SU-DHL-6 (cell line): ENCODE measurements around the gene COL5A1.

Experiments used
- H2AFZ ChIP-seq: fragments of 200-600 bp; sonication (generic); 2 replicates; pipeline ENCODE4 v1.6.1; 2014; ENCODE audit warnings: low read depth, mild to moderate bottlenecking, moderate library complexity, mixed read lengths, antibody characterized with exemption, low read length; ENCODE audit not compliant: severe bottlenecking
- H3F3A ChIP-seq: fragments of 200-600 bp; shearing (Covaris generic); 2 replicates; pipeline ENCODE4 v1.6.0; 2016; ENCODE audit warnings: antibody characterized with exemption, mild to moderate bottlenecking; ENCODE audit not compliant: insufficient read depth
- H3K27ac ChIP-seq: fragments of 200-600 bp; sonication (generic); 2 replicates; pipeline ENCODE4 v1.5.1; 2016; ENCODE audit warnings: low read depth, mild to moderate bottlenecking, low read length, moderate library complexity, mixed read lengths
- H3K27me3 ChIP-seq: fragments of 200-600 bp; sonication (generic), shearing (Covaris generic); 2 replicates; pipeline ENCODE4 v1.6.0; 2014; ENCODE audit warnings: mild to moderate bottlenecking, low read length
- H3K36me3 ChIP-seq: fragments of 200-600 bp; sonication (generic); 2 replicates; pipeline ENCODE4 v1.6.1; 2014; ENCODE audit warnings: mild to moderate bottlenecking, low read length, mixed read lengths
- H3K4me2 ChIP-seq: fragments of 300-600, 200-600 bp; shearing (Covaris generic), sonication (generic); 2 replicates; pipeline ENCODE4 v1.6.0; 2014; ENCODE audit warnings: low read length, low read depth, mild to moderate bottlenecking; ENCODE audit not compliant: poor library complexity, severe bottlenecking
- H3K4me3 ChIP-seq: fragments of 200-600 bp; sonication (generic); 2 replicates; pipeline ENCODE4 v1.5.1; 2014; ENCODE audit warnings: antibody characterized with exemption, low read length, mild to moderate bottlenecking, mixed read lengths; ENCODE audit not compliant: insufficient read depth, poor library complexity, severe bottlenecking
- H3K79me2 ChIP-seq: fragments of 200-600 bp; sonication (generic); 2 replicates; pipeline ENCODE4 v1.6.1; 2014; ENCODE audit warnings: mild to moderate bottlenecking, low read length, moderate library complexity; ENCODE audit not compliant: insufficient read depth
- H3K9ac ChIP-seq: fragments of 200-600 bp; sonication (generic); 2 replicates; pipeline ENCODE4 v1.7.0; 2014; ENCODE audit warnings: mild to moderate bottlenecking, low read length
- H3K9me2 ChIP-seq: fragments of 200-600 bp; sonication (generic); replicated peaks from 2 replicates; pipeline ENCODE4 v1.6.1; 2014; ENCODE audit warnings: low read length; ENCODE audit not compliant: insufficient read depth
- H3K9me3 ChIP-seq: fragments of 200-600 bp; sonication (generic); 2 replicates; pipeline ENCODE4 v1.6.1; 2014; ENCODE audit warnings: low read length, mixed read lengths; ENCODE audit not compliant: insufficient read depth
- H4K20me1 ChIP-seq: fragments of 200-600 bp; sonication (generic); 2 replicates; pipeline ENCODE4 v1.6.1; 2014; ENCODE audit warnings: low read depth, mild to moderate bottlenecking, antibody characterized with exemption, low read length, moderate library complexity, mixed read lengths
- CTCF ChIP-seq: fragments of 200-600 bp; sonication (generic); IDR thresholded peaks from one replicate; pipeline ENCODE4 v1.5.1; 2017; ENCODE audit warnings: antibody characterized with exemption, mild to moderate bottlenecking, low read length, moderate library complexity; ENCODE audit not compliant: insufficient read depth, poor library complexity, severe bottlenecking
- EZH2phosphoT487 ChIP-seq: fragments of 200-600 bp; sonication (generic), shearing (Covaris generic); conservative IDR thresholded peaks from 2 replicates; pipeline ENCODE4 v1.6.1; 2018; ENCODE audit warnings: mild to moderate bottlenecking, antibody characterized with exemption, low read length, moderate library complexity, mixed read lengths

The COL5A1 gene

DNA sequence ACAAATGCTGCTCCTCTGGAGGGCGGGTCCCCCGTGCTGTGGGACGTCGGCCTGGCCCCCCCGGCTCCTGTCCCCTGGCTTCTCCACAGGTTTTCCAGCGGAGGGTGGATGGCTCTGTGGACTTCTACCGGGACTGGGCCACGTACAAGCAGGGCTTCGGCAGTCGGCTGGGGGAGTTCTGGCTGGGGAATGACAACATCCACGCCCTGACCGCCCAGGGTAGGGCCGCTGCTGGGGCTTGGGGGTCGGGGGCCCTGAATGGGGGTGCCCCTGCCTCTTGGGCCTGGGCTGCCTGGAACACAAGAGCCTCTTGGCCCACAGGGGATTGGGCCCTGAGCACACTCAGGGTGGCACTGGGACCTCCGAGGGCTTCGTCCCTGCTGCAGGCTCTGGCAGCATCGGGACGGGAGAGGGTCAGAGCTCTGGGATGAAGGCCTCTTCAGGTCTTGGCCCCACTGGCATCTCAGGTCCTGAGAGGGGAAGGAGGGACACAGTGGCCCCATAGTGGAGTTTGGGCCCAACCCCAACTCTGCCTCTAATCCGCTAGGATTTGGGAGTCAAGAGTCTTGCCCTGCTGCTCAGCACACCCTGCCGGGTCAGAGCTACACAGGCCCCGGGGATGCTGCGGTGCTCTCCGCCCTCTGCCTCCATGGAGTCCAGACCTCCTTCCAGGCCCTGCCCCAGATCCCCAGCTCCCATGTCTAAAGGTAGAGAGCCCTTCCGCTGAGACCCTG lies 244.2 kb downstream of the COL5A1 start:
- Histone ChIP-seq H2AFZ (no peak overlapping the region), H3K4me3 (no peak overlapping the region), H3K27ac (no peak overlapping the region), H3F3A (peaks cover 12% of the 10 kb centered on the region), H3K9ac (no peak overlapping the region), H3K36me3 (no peaks in the 10 kb centered on the region), H3K9me3 (no peaks in the 10 kb centered on the region), H3K9me2 (no peaks in the 10 kb centered on the region), H3K79me2 (no peaks in the 10 kb centered on the region), H3K27me3 (no peaks in the 10 kb centered on the region), H4K20me1 (no peaks in the 10 kb centered on the region), H3K4me2 (no peak overlapping the region)
- TF ChIP-seq CTCF: no peak
- TF ChIP-seq EZH2phosphoT487: no peak

- Histone ChIP-seq H3K27ac (no peak overlapping the region), H3K4me2 (no peak overlapping the region), H3K9me3 (no peaks in the 10 kb centered on the region), H3K9me2 (no peaks in the 10 kb centered on the region), H3K27me3 (no peaks in the 10 kb centered on the region), H2AFZ (no peak overlapping the region), H4K20me1 (no peaks in the 10 kb centered on the region), H3K9ac (no peak overlapping the region), H3K4me3 (no peak overlapping the region), H3F3A (peaks cover 12% of the 10 kb centered on the region), H3K36me3 (no peaks in the 10 kb centered on the region), H3K79me2 (no peaks in the 10 kb centered on the region)
- TF ChIP-seq CTCF (no peak), EZH2phosphoT487 (no peak)
These were observed 244.9 kb downstream of the COL5A1 start for GRCh38 chr9:134886413-134886913.

GRCh38 chr9:134887219-134887618 lies 245.6 kb downstream of the COL5A1 start:
- no peaks in the 10 kb centered on the region for H3K27me3 ChIP-seq
- H3K79me2 ChIP-seq: no peaks in the 10 kb centered on the region
- TF ChIP-seq CTCF: no peak
- no peak for TF ChIP-seq EZH2phosphoT487
- no peaks in the 10 kb centered on the region for H3K9me2 ChIP-seq
- H4K20me1 ChIP-seq: no peaks in the 10 kb centered on the region
- H3K4me2 ChIP-seq: no peak overlapping the region
- H2AFZ ChIP-seq: no peak overlapping the region
- no peak overlapping the region for H3K9ac ChIP-seq
- H3K36me3 ChIP-seq: no peaks in the 10 kb centered on the region
- no peak overlapping the region for H3K4me3 ChIP-seq
- H3F3A ChIP-seq: peaks cover 12% of the 10 kb centered on the region
- no peak overlapping the region for H3K27ac ChIP-seq
- H3K9me3 ChIP-seq: no peaks in the 10 kb centered on the region
